GM19328 (cell line): ENCODE results near the gene ST6GALNAC3.

ENCODE experiments used
- ATAC-seq: cut with Tn5 transposase; IDR thresholded peaks from one replicate; pipeline ENCODE4 v1.9.1; 2021; ENCODE audit warnings: mild to moderate bottlenecking, moderate library complexity; ENCODE audit not compliant: unreplicated experiment

Gene ST6GALNAC3

DNA sequence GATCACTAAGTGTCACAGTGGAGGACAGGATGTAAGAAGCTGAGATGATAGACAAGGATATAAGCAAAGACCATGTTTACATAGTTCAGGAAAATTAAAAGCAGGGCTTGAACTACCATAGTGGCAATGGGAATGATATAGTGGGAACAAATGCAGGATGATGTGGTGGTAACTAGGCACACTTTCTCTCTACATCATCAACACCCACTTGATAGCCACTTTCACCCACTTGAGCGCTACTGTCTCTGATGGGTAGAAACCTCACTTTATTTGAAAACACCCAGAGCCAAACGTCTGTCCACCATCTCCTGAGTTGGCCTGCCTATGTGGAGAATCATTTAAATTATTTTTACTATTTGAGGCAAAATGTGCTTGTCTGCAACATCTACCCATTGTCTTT lies 487.7 kb downstream of the ST6GALNAC3 start:
- ATAC-seq, result no peak

DNA sequence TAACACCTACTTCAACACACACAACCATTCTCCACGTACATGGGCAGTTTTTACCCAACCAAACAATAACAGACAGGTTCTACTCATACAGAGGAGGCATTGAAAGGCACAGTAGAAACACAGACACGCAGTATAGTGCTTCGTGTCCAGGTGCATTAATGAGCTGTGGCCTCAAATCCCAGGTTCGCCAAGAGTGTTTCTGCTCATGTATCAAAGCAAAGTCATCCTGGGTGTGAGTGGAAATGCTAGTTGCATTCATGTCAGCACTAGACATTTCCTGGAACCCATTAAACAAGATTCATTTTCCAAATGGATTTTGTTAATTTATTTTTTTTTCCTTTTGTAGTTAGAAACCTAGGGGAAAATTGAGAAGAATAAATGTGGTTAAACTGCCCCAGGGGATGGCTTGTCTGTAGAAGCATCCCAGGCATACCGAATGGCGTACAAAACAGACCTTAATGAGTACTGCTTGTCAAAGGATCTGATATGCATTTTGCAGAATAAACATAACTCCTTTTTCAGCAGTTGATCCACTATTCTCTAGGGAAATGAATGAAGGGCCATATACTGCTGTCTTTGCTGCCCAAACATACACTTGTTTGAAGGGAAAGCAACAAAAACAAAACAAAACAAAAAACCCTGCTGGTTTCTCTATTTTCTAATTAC lies 494.2 kb downstream of the ST6GALNAC3 start:
- ATAC-seq, result no peak

DNA sequence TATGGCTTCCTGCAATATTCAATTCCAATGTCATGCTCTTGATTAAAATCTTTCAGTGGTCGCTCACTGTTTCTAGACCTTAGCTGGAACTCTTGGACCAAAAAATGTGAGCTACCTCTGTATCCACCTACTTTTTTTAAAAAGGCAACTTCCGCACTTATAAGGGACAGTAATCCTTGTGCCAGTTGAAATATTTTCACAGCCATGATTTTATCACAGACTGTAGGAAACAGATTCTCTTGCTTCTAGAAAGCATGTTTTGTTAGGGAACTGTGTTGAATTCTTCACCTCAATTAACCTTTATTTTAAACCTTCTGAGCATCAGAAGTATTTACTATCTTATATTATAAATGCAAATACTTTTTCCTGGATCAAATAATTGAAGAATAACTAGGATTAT lies 496.7 kb downstream of the ST6GALNAC3 start:
- no peak for ATAC-seq

DNA sequence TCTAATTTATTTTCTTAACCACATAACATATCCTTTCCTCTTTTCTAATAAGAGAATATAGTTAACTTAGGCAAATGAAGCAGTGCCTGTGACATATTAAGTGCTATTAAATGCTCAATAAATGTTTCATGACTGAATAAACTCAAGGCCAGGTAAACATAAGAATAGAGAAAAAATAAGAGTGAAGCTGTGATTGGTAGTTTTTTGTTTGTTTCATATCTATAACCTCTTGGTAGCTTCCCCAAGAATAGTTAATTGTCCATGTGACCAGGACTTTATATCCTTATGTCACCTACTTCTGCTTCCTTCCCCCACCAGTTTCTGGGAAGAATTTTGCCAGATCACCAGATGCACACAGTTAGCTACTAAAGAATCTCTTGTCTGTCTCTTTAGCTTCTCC lies 497.7 kb downstream of the ST6GALNAC3 start:
- no peak for ATAC-seq

DNA sequence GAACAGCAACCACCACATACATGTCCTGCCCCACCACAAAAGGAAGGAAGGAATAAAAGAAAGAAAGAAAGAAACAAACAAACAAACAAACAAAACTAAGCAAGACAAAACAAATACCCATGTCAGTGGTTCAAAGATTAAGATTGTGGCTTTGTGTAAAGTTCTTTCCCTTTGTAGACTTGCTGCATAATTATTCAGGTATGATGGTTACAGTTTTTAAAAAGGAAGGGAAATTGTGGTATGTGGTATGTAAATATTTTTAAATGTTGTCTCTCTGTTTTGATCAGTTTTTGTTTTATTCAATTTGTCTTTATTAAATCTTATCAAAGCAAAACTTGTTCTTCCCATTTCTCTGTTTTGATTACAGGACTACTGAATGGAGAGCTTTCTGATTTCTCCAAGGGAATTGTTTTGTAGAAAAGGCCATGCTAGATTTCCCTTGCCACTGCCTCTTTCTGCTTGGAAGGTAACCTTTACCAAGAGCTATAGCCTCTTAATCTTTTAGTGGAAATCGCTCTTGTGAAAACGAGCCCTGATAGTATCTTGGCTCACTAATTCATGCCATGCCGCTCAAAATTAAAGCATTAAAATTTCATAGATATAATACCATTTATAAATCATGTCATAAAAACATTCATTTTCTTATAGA lies 502.5 kb downstream of the ST6GALNAC3 start:
- ATAC-seq, result no peak

DNA sequence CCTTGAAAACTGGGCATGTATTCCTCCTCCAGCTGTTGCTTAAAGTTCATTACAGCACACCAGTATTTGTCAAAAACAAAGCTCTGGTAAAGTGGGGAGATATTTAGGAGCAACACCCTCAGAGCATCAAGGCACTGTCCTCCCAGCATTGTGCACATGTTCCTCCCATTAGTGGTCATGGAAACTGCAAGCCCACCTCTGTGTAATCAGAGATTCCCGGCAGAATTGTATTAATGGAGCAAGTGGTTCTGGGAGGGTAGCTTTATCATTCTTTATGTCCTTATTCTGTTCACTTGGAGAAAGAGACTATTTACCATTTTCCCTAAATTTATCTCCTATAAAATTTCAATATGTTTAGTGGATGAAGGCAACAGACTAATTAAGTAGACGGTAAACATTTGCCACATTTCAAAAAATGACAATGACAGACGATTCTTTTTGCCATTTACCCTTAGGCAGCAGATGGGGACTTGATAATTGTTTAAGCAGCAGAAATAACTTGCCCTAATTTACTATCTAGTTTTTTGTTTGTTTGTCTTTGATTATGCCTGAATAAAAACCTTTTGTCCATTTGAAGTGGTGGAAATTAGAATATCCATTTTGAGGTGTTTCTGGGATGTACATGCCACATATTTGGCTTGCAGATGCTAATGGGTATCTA lies 503.1 kb downstream of the ST6GALNAC3 start:
- no peak for ATAC-seq

DNA sequence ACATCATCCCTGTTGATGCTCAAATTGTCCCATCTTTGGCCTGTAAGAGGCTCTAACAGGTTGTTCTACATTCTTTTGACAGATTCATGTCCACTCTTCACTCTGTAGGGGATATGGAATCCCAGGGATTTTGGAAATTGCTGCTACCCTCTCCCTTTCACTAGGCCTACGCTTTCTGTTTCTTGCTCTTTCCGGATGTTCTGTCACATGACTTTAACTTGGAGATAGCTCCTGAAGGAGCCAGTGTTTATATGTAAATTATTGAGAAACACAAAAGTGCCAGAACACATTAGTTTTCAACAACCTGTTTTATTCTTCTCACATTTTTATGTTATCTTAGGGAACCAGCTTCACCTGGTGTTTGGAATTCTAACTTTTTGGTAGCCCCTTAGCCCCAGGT lies 505.7 kb downstream of the ST6GALNAC3 start:
- no peak for ATAC-seq

DNA sequence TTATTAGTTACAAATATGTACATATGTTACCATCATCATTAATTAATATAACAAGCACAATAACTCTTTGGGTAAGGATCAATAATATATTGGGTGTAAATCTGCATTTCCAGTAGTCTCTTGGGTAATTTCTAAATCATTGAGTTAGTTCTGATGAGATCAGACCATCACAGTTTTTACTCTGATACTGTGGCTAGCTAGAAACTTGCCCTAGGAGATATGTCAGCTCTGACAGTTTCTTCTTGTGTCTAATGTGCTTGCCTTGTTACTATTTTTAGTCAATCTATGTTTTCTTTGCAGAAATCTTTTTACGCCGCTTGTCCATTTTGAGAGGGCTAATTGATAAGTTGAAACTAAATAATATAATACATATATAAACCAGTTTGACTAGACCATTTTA lies 507.2 kb downstream of the ST6GALNAC3 start:
- no peak for ATAC-seq

DNA sequence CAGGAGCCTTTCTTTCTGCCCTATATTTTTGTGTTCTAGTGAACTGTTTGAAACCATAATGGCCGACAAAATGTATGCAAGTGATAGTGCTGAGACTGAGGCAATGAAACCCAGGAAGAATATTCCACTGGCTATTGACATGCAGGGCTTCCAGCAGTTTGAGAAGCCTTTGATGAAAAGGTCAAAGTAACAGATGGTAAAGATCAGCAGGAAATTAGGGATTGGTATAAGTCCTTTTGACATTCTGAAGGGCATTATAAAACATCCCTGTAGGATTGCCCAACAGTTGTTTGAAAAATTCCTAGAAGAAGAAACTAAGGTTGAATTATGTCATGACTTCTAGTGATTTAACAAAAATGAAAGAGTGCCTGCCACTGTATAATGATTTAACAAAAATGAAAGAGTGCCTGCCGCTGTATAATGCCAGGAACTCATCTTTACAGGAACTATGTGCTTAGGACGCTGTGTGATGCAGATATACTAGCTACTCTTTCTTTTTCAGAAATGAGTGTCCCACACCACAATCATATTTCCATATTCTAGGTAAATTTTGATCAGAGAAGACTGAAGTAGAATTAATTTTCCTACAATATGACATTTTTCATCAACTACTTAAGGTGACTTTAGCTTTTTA lies 508.8 kb downstream of the ST6GALNAC3 start:
- ATAC-seq, result no peak

DNA sequence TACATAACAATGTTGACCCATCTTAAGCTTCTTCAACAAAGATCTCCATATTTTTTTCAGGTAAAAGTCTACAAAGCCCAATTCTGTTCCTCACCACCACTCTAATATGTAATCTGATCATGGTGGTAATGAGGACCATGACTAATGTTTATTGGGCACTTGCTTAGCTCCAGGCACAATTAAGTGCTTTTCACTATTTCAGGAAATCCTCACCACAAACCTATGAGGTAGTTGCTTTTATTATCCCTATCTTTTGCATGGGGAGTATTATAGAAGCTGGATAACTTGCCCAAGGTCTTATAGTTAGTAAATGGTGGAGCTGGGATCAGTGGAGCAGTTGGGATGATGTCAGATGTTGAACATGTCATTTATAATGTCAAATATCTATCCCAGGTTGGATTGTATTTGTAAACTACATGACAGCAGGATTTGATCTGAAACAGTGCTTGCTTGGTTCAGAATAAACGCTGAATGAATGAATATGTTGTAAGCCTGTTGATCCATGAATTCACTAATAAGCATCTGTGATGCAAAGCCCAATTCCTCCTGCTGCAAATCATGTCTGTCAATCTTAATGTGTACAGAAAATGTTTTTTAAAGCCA lies 509.4 kb downstream of the ST6GALNAC3 start:
- ATAC-seq, result no peak

DNA sequence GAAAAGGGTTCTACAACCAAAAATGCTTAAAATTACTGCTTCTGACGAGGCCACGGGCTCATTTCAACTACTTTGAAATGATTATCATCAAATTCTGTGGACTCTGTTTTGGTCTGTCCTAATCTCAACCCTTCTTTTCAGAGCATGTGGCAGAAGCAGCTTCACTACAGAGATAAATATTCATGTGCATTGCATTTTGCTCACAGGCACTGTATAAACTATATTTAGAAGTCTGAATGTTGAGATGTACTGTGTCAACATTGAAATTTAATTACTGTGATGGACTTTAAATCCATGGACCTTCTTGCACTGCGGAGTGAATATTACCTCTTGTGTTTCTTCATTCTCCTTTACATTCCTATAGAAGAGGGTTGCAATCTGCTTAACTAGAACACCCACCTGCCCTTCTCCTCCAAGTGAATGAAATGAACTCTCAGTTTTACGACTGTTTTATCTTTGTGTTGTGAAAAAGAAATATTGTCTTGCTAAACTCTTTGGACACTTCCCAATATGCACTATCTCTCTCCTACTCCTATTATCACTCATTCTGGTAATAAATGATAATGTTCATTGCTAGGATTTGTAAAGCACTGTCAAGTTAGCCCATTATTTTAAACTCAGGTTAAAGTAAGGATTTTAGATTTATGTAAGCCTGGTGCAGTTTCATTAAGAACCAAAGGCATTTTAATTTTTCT lies 511.6 kb downstream of the ST6GALNAC3 start:
- ATAC-seq, result no peak

DNA sequence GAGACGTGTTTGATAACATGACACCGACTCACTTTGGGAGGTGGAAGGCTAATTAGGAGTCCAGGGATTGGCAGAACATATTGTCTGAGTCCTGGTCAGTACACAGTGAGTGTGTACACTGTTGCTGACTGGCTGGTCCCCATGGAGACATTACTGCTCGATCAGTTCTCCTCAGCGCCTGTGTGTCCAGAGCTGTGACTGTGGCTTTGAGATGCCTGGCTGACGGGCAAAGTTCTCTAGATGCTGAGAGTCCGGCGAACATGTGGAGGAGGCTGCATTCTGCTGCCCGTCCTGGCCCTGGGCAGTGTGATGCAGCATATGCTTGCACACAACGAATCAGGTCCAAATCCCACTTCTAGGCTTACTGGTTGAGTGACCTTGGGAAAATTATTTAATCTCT lies 512.7 kb downstream of the ST6GALNAC3 start:
- ATAC-seq, result no peak

DNA sequence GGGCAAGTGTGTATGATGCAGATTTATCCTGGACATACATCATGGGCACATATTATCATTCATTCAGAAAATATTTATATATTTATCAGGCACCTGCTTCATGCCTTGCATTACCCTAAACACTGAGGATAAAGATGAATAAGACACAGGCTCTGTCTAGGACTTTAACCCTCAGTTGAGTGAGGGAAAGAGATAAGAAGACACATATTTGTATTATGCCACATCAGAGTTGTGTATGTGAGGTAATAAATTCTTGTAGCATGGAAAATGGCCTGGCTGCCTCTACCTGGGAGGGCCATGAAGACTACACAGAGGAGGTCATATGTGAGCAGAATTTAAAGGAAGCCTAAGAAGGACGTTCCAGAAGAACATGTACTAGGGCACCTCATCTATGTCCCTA lies 516.9 kb downstream of the ST6GALNAC3 start:
- no peak for ATAC-seq

DNA sequence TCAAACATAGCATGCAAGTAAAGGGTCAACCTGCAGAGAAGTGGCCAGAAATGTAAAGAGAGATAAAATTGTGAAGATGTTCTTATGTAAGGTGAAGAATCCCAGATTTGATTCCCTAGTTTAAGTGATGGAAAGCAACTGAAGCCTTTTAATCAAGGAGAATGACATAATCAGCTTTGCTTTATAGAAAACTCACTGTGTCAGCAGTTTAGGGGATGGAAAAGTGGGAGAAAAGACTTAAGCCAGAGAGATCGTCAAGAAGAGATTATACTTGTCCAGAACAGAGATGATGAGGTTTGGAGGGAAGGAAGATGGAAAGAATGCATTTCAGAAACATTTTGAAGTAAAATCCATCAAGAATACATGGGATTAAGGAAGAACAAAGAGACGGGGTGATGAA lies 517.4 kb downstream of the ST6GALNAC3 start:
- ATAC-seq, result no peak

DNA sequence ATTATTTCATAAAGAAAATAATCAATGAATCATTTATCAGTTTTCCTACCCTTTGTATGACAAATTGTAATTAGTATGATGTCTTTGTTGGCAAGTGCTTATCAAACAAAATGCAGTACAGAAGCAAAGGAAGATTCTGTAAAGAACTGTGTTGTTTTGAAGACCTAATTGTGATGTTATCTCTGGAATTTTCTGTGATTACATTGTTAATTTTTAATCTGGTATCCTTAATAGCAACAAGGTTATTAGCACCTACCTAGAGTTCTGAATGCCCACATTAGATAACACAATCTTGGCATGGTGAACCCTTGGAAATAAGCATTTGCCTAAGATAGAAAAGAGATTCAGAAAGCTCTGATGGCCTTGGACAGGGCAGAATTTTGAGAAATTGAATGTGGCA lies 518.6 kb downstream of the ST6GALNAC3 start:
- ATAC-seq, result no peak

DNA sequence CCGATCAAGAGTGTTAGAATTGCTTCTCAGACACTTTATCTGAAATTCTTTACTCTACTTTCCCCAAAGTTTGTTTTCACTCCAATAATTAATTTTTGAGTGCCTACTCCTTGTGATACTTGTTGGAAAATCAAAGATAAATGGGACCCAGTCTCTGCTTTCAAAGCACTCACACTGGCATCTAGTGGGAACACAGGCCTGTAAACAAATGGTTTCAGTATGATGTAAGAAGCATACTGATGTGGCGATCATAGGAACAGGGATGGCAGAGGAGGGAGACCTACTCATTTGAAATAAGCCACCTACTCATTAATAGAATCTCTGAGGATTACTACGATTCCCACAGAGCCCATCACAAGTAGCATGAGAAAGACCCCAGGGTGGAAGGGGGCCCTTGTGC lies 519.1 kb downstream of the ST6GALNAC3 start:
- no peak for ATAC-seq

DNA sequence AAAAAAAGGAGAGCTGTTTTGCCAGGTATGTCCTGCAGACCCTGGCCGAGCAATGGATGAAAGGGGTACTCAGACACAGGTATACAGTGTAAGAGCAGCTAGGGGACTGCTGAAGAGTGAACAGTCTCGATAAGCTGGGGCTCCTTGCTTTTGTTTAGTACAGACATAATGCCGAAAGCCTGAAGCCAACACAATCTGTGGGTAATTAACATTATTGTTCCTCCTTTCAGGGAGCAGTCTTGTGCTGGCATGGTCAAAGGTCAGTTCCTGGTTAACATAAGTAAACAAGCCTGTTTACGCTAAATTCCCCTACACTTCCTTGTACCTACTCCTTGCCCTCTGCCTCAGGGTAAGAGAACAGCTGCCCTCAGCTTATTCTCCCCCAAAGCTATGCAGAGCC lies 520.5 kb downstream of the ST6GALNAC3 start:
- no peak for ATAC-seq

DNA sequence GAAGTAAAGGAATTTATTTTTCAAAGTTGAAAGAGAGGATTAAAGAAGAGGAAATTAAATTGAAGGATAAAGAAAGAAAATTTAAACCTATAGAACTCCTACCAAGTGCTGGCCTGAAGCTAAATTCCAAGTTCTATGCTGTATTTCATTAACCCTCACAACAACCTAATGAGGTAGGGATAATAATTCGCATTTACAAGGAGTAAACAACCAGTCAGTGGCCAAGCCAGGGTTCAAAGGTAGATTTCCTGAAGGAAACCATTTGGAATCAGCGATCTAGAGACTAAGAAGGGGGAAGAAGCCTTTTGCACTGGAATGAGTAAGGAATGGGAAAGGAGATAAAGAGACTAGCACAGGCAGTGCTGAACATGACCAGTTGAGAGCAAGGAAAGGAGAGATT lies 526.9 kb downstream of the ST6GALNAC3 start:
- ATAC-seq, result no peak

DNA sequence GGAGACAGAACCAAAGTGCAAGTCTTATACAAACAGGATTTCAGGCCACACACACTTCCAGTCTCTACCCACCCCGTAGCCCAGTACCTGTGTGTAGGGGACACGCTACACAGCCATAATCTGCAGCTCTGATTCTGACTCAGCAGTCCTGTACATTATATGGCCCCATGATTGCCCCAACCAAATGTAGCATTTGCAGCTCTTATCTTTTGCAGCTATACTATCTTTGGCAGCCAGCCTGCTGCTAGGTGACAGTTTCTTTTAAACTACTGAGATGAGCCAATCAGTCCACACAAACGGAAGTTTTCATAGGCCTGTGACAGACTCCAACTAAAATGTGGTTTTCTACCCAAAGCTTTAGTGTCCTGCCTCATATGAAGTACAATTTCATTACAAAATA lies 533.2 kb downstream of the ST6GALNAC3 start:
- ATAC-seq, result no peak

DNA sequence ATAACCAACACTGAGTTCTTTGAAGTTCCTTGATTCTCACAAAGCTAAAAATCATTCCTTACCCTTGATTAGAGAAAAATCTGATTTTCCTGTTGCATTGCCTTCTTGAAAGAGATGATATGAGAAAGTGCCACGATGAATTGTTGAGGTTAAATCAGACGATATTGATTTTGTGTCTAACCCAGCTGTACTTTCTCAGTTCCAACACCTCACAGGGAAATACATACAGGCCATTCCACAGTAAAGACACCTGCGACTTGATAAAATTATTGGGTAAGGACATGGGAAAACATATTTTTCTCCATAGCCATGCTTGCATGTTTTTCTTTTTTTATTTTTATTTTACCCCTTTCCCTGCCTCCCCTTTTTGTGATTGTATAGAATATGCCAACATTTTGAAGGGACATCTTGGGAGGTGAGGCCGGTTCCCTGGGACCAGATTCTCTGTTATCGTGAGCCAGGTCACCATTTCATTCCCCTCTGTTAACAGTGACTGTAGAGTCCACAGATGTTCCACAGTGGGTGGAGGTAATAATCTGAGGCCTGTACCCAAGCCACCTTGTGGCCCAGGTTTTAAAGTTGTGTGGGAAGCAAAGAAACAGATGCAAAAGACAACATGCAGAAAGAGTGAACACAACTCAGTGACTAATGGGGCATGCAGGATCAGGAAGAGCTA lies 537.4 kb downstream of the ST6GALNAC3 start:
- ATAC-seq, result no peak
